Measurements from ENCODE around the gene ARHGEF28. TPM values are rescaled to one million over a fixed set of nuclear protein-coding genes. Genes with fewer than 3 reads are reported as not detected.

The ARHGEF28 gene
- total and polyA plus RNA-seq, 2 of the 13 experiments (the other 11 are each of a cell fraction or from before 2014, with no cell fraction given), result 17.4 to 34.1 TPM

- Histone ChIP-seq H3K4me3 (replicated peaks in 1 of 3; ENCODE audit: insufficient read depth in 1 of 3, low read depth in 2 of 3, low read length in 3 of 3) (no peak overlapping the region), H2AFZ (ENCODE audit: low read length) (no peak overlapping the region), H4K20me1 (ENCODE audit: insufficient read depth, low read length) (no peaks in the 10 kb centered on the region), H3K79me2 (ENCODE audit: insufficient read depth, low read length) (no peaks in the 10 kb centered on the region), H3K27me3 (ENCODE audit: control insufficient read depth in 1 of 2, insufficient read depth in 2 of 2, low read length in 2 of 2) (no peaks in the 10 kb centered on the region), H3K36me3 (replicated peaks in 1 of 2; ENCODE audit: control insufficient read depth in 1 of 2, insufficient read depth in 2 of 2, low read length in 2 of 2) (peaks cover 22 to 79% of the 10 kb centered on the region in 2 experiments), H3K27ac (ENCODE audit: extremely low read length, insufficient read depth, low read length) (no peak overlapping the region), H3K9me3 (ENCODE audit: low read length) (no peaks in the 10 kb centered on the region), H3K4me2 (ENCODE audit: low read depth, low read length) (no peak overlapping the region), H3K9ac (ENCODE audit: insufficient read depth, low read depth, low read length) (no peak overlapping the region), H3K4me1 (ENCODE audit: insufficient read depth, low read length) (peaks cover 22% of the 10 kb centered on the region)
- ChIA-PET POLR2A (no interaction called here), CTCF (ENCODE audit: low intra/inter-chr PET ratio, low total read pairs) (no interaction called here)
- 99% methylated on average over 4 of the region's 4 CpGs for WGBS (ENCODE audit: low lambda C conversion rate)
- BruUV-seq (replicated peaks), result no TSS peak
- no peak for DNase-seq (ENCODE audit: low spot score)
- no peak for TF ChIP-seq GMEB1 (CRISPR knock-in tag; IDR thresholded peaks at IDR 0.05; ENCODE audit: borderline replicate concordance)
- TF ChIP-seq, protein P1, sequence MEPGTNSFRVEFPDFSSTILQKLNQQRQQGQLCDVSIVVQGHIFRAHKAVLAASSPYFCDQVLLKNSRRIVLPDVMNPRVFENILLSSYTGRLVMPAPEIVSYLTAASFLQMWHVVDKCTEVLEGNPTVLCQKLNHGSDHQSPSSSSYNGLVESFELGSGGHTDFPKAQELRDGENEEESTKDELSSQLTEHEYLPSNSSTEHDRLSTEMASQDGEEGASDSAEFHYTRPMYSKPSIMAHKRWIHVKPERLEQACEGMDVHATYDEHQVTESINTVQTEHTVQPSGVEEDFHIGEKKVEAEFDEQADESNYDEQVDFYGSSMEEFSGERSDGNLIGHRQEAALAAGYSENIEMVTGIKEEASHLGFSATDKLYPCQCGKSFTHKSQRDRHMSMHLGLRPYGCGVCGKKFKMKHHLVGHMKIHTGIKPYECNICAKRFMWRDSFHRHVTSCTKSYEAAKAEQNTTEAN (CRISPR knock-in tag; conservative IDR thresholded peaks at IDR 0.05), result no peak
- TF ChIP-seq SP5 (CRISPR knock-in tag; IDR thresholded peaks at IDR 0.05; ENCODE audit: borderline replicate concordance, low read depth), result no peak
- TF ChIP-seq HOXA9 (CRISPR knock-in tag; IDR thresholded peaks at IDR 0.05; ENCODE audit: borderline replicate concordance), result no peak
- TF ChIP-seq ZNF569 (CRISPR knock-in tag; IDR thresholded peaks at IDR 0.05; ENCODE audit: borderline replicate concordance), result no peak
- TF ChIP-seq TGIF2 (CRISPR knock-in tag; IDR thresholded peaks at IDR 0.05), result no peak
- TF ChIP-seq ARID4A (CRISPR knock-in tag; IDR thresholded peaks at IDR 0.05; ENCODE audit: borderline replicate concordance), result no peak
- TF ChIP-seq RFX1 (IDR thresholded peaks at IDR 0.05), result no peak
- no peak for TF ChIP-seq ZNF510 (CRISPR knock-in tag; IDR thresholded peaks at IDR 0.05; ENCODE audit: low read depth)
- TF ChIP-seq ZNF17 (CRISPR knock-in tag; IDR thresholded peaks at IDR 0.05), result no peak
- TF ChIP-seq SNAI1 (CRISPR knock-in tag; IDR thresholded peaks at IDR 0.05; ENCODE audit: borderline replicate concordance), result no peak
- TF ChIP-seq REL (CRISPR knock-in tag; conservative IDR thresholded peaks at IDR 0.05), result no peak
- TF ChIP-seq RCOR2 (CRISPR knock-in tag; IDR thresholded peaks at IDR 0.05), result no peak
- intact Hi-C loops (cut with micrococcal nuclease; ENCODE audit: unreplicated experiment), result no loop called here
- no peak for ATAC-seq
- in situ Hi-C loops (cut with HindIII; ENCODE audit: extremely low pct_ligation_motif_present, low pct_unique_long_range_greater_than_20kb), result no loop called here
- FAIRE-seq, result peak; percentile 12
These were observed 269.5 kb downstream of the ARHGEF28 start for GRCh38 chr5:73895471-73895870.
